Type B pancreatic cell (in vitro differentiated cells): ENCODE data around the gene SENP6. TPM values are rescaled to one million over a fixed set of nuclear protein-coding genes. Genes with fewer than 3 reads are reported as not detected.
"Not testable (repeated sequence)": the region's sequence is repeated elsewhere in the genome, so short reads cannot be mapped to it uniquely, and the experiment has no call there.

Source experiments
- DNase-seq: peaks from one replicate; pipeline ENCODE4 v3.0.0; 2021; ENCODE audit warnings: mixed read lengths; ENCODE audit not compliant: unreplicated experiment; ENCODE audit errors: extremely low spot score
- H3K27ac Mint-ChIP-seq: 2 replicates; pipeline ENCODE4 v1.8.0; 2021; ENCODE audit warnings: mild to moderate bottlenecking, mixed read lengths
- H3K27me3 Mint-ChIP-seq: 2 replicates; pipeline ENCODE4 v1.8.0; 2021; ENCODE audit warnings: mixed read lengths
- H3K36me3 Mint-ChIP-seq: 2 replicates; pipeline ENCODE4 v1.8.0; 2021; ENCODE audit warnings: mixed read lengths
- H3K4me1 Mint-ChIP-seq: one replicate; pipeline ENCODE4 v1.8.0; 2021; ENCODE audit warnings: mixed read lengths; ENCODE audit not compliant: unreplicated experiment
- H3K4me3 Mint-ChIP-seq: 2 replicates; pipeline ENCODE4 v1.8.0; 2021; ENCODE audit warnings: mild to moderate bottlenecking, mixed read lengths
- H3K9me3 Mint-ChIP-seq: 2 replicates; pipeline ENCODE4 v1.8.0; 2021; ENCODE audit warnings: mixed read lengths
- total RNA-seq: library from RNA; stranded (reverse); gene quantifications from 2 replicates; pipeline ENCODE4 v1.2.1, GENCODE V29; 2021; ENCODE audit warnings: low replicate concordance
- TF ChIP-seq, protein P1 (sequence below): fragments of 200-600 bp; sonication (generic); conservative IDR thresholded peaks from 2 replicates; pipeline ENCODE4 v1.5.0; 2021; ENCODE audit warnings: antibody characterized with exemption, mild to moderate bottlenecking

Gene SENP6
- total RNA-seq, 1 donor from 2014 or later: 104 TPM

- H3K27ac Mint-ChIP-seq: no peak overlapping the region
- no peak for DNase-seq
- peaks cover 42% of the 10 kb centered on the region for H3K36me3 Mint-ChIP-seq
Observed at GRCh38 chr6:75676377-75676776, 74.7 kb downstream of the SENP6 start.

GRCh38 chr6:75682548-75682947, 80.9 kb downstream of the SENP6 start:
- H3K4me3 Mint-ChIP-seq, H3K27ac Mint-ChIP-seq, H3K27me3 Mint-ChIP-seq, H3K4me1 Mint-ChIP-seq, H3K9me3 Mint-ChIP-seq, DNase-seq: not testable (repeated sequence)
- H3K36me3 Mint-ChIP-seq: peaks cover 88% of the 10 kb centered on the region

More at GRCh38 chr6:75676377-75676776, 74.7 kb downstream of the SENP6 start:
- TF ChIP-seq, protein P1, sequence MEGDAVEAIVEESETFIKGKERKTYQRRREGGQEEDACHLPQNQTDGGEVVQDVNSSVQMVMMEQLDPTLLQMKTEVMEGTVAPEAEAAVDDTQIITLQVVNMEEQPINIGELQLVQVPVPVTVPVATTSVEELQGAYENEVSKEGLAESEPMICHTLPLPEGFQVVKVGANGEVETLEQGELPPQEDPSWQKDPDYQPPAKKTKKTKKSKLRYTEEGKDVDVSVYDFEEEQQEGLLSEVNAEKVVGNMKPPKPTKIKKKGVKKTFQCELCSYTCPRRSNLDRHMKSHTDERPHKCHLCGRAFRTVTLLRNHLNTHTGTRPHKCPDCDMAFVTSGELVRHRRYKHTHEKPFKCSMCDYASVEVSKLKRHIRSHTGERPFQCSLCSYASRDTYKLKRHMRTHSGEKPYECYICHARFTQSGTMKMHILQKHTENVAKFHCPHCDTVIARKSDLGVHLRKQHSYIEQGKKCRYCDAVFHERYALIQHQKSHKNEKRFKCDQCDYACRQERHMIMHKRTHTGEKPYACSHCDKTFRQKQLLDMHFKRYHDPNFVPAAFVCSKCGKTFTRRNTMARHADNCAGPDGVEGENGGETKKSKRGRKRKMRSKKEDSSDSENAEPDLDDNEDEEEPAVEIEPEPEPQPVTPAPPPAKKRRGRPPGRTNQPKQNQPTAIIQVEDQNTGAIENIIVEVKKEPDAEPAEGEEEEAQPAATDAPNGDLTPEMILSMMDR: no peak
- Mint-ChIP-seq H3K9me3 (no peaks in the 10 kb centered on the region), H3K4me1 (no peaks in the 10 kb centered on the region), H3K27me3 (no peaks in the 10 kb centered on the region), H3K4me3 (no peak overlapping the region)

DNA sequence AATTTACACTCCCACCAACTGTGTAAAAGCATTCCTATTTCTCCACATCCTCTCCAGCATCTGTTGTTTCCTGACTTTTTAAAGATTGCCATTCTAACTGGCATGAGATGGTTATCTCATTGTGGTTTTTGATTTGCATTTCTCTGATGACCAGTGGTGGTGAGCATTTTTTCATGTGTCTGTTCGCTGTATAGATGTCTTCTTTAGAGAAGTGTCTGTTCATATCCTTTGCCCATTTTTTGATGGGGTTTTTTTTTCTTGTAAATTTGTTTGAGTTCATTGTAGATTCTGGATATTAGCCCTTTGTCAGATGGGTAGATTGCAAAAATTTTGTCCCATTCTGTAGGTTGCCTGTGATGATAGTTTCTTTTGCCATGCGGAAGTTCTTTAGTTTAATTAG, 81.3 kb downstream of the SENP6 start:
- not testable (repeated sequence) for H3K4me1 Mint-ChIP-seq, DNase-seq, H3K4me3 Mint-ChIP-seq, H3K9me3 Mint-ChIP-seq, H3K27me3 Mint-ChIP-seq, H3K27ac Mint-ChIP-seq
- peaks cover 87% of the 10 kb centered on the region for H3K36me3 Mint-ChIP-seq

GRCh38 chr6:75687535-75687934, 85.9 kb downstream of the SENP6 start:
- DNase-seq, H3K4me1 Mint-ChIP-seq, H3K27me3 Mint-ChIP-seq, H3K27ac Mint-ChIP-seq, H3K4me3 Mint-ChIP-seq, H3K9me3 Mint-ChIP-seq: not testable (repeated sequence)
- TF ChIP-seq, protein P1: peak; percentile 44
- peaks cover 53% of the 10 kb centered on the region for H3K36me3 Mint-ChIP-seq

GRCh38 chr6:75687937-75688336, 86.3 kb downstream of the SENP6 start:
- H3K36me3 Mint-ChIP-seq: peaks cover 49% of the 10 kb centered on the region
- not testable (repeated sequence) for DNase-seq, H3K27me3 Mint-ChIP-seq, H3K27ac Mint-ChIP-seq, H3K4me1 Mint-ChIP-seq, H3K9me3 Mint-ChIP-seq, H3K4me3 Mint-ChIP-seq

DNA sequence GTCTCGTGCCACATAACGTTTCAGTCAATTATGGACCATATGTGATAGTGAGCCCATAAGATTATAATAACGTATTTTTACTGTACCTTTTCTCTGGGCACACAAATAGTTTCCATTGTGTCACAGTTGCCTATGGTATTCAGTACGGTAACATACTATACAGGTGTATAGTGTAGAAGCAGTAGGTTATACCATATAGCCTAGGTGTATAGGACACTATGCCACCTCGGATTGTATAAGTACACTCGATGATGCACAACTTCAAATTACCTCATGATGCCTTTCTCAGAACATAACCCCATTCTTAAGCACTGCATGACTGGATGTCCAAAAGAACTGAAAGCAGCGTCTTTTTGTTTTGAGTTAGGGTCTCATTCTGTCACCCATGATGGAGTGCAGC, 87.9 kb downstream of the SENP6 start:
- H3K9me3 Mint-ChIP-seq: no peaks in the 10 kb centered on the region
- no peaks in the 10 kb centered on the region for H3K4me1 Mint-ChIP-seq
- no peak for DNase-seq
- no peaks in the 10 kb centered on the region for H3K27me3 Mint-ChIP-seq
- H3K36me3 Mint-ChIP-seq: peaks cover 41% of the 10 kb centered on the region
- H3K4me3 Mint-ChIP-seq: no peak overlapping the region
- no peak overlapping the region for H3K27ac Mint-ChIP-seq
- TF ChIP-seq, protein P1: no peak

GRCh38 chr6:75691012-75691411, 89.3 kb downstream of the SENP6 start:
- TF ChIP-seq, protein P1: no peak
- no peaks in the 10 kb centered on the region for H3K4me1 Mint-ChIP-seq
- no peak overlapping the region for H3K27ac Mint-ChIP-seq
- H3K4me3 Mint-ChIP-seq: no peak overlapping the region
- no peaks in the 10 kb centered on the region for H3K9me3 Mint-ChIP-seq
- H3K36me3 Mint-ChIP-seq: peaks cover 38% of the 10 kb centered on the region
- no peaks in the 10 kb centered on the region for H3K27me3 Mint-ChIP-seq
- no peak for DNase-seq
